Activated CD4-positive, alpha-beta T cell treated with anti-CD3 and anti-CD28 coated beads, Interleukin-2, amount 10 ng/mL, durations not matched to agents 7 days and 5 days (primary cell): Measurements from ENCODE around the gene DYRK1B. TPM values are rescaled to one million over a fixed set of nuclear protein-coding genes. Genes with fewer than 3 reads are reported as not detected.

Source experiments
- CTCF ChIA-PET: fragments of 350-600 bp; sonication (Branson Sonifier 250); formaldehyde crosslinking; loops from one replicate; lab custom pipeline; 2021; ENCODE audit warnings: antibody characterized with exemption; lab: Charles Lee
- POLR2A ChIA-PET: fragments of 350-600 bp; sonication (Branson Sonifier 250); formaldehyde crosslinking; loops from one replicate; lab custom pipeline; 2021; ENCODE audit warnings: antibody characterized with exemption; lab: Charles Lee
- DNase-seq: peaks from one replicate; pipeline ENCODE4 v3.0.0-alpha.2; 2020
- H3K27ac Mint-ChIP-seq: one replicate; pipeline ENCODE4 v1.8.0; 2021; ENCODE audit warnings: mild to moderate bottlenecking, moderate library complexity, mixed read lengths
- H3K27me3 Mint-ChIP-seq: one replicate; pipeline ENCODE4 v1.8.0; 2021; ENCODE audit warnings: mixed read lengths
- H3K36me3 Mint-ChIP-seq: one replicate; pipeline ENCODE4 v1.8.0; 2021; ENCODE audit warnings: low read depth, mixed read lengths
- H3K4me1 Mint-ChIP-seq: one replicate; pipeline ENCODE4 v1.8.0; 2021; ENCODE audit warnings: mixed read lengths
- H3K4me3 Mint-ChIP-seq: one replicate; pipeline ENCODE4 v1.8.0; 2021; ENCODE audit warnings: mild to moderate bottlenecking, moderate library complexity, mixed read lengths
- H3K9me3 Mint-ChIP-seq: one replicate; pipeline ENCODE4 v1.8.0; 2021; ENCODE audit warnings: mixed read lengths
- total RNA-seq, 2 experiments: library from RNA; stranded (reverse); gene quantifications; one replicate each; pipeline ENCODE4 v1.2.3, GENCODE V29; 2021

Gene DYRK1B
- total RNA-seq, 2 experiments from 2014 or later: 10.9 to 11.5 TPM

DNA sequence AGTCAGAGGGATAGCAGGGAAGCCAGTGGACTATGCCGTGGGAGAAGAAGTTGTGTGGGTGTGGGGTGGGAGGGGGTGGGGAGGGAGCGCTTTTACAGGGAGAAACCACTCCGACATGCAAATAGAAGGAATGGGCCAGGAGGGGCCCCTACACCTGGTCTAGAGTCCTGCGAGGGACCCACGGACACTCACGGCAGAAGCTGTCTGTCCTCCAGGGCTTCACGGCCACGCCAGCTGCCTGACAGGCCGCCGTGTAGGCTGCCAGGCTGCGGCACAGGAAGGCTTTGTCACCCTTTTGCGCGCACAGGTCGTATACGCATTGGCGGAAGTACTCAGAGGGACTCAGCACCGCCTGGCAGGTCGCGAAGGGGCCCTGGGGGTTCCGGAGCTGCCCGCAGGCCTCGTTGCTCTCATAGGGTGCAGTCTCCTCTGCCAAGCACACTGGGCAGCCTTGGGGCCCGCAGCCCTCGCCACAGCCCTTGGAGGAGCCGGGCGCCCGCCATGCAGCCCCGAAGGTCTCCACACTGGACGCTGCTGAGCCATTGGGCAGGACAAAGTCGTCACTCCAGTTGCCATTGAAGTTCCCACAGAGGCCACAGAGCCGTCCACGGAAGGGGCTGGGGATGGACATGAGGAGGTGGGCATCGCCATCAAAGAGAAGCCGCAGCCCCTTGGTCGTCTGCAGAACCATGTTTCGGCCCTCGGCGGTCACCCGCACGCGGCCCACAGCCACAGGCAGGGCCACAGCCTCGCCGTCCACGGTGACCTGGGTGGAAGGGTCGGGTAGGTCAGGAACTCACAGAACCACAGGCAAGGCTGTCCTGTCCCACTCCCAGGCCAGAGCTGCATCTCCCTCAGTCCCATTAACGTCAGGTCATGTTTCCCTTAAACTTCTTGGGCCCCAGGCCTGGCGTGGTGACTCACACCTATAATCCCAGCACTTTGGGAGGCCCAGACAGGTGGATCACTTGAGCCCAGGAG, 38.2 kb upstream of the DYRK1B start:
- Mint-ChIP-seq H3K4me1 (no peaks in the 10 kb centered on the region), H3K27me3 (no peaks in the 10 kb centered on the region), H3K27ac (no peak overlapping the region), H3K36me3 (no peaks in the 10 kb centered on the region), H3K9me3 (no peaks in the 10 kb centered on the region), H3K4me3 (no peak overlapping the region)
- ChIA-PET CTCF (interaction anchor here (1.5 kb wide), 1 partner anchor 15 kb away, joined by 3 read pairs; no protein-coding TSS in a partner anchor), POLR2A (no interaction called here)
- DNase-seq: no peak

DNA sequence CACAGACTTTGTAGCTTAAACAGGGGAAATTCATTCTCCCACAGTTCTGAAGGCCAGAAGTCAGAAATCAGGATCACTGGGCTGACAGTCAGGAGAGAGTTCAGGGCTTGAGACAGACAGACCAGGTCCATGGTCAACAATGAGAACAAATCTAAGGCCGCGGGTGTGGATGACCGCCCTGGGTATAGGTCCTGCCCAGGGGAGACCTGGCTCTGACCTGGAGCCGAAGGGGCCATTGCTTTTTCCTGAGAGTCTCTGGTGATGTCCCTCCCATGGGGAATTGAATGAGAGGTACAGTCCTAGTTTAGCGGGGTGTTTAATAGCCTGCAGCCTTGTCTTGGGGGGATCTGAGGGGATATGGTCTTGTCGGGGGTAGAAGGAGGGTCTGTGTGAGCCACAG, 37.4 kb upstream of the DYRK1B start:
- DNase-seq: no peak
- Mint-ChIP-seq H3K27me3 (no peaks in the 10 kb centered on the region), H3K36me3 (no peaks in the 10 kb centered on the region), H3K27ac (no peak overlapping the region), H3K4me1 (no peaks in the 10 kb centered on the region), H3K9me3 (no peaks in the 10 kb centered on the region), H3K4me3 (no peak overlapping the region)
- CTCF ChIA-PET: interaction anchor here (1.5 kb wide), 1 partner anchor 14 kb away, joined by 3 read pairs; no protein-coding TSS in a partner anchor
- POLR2A ChIA-PET: no interaction called here

DNA sequence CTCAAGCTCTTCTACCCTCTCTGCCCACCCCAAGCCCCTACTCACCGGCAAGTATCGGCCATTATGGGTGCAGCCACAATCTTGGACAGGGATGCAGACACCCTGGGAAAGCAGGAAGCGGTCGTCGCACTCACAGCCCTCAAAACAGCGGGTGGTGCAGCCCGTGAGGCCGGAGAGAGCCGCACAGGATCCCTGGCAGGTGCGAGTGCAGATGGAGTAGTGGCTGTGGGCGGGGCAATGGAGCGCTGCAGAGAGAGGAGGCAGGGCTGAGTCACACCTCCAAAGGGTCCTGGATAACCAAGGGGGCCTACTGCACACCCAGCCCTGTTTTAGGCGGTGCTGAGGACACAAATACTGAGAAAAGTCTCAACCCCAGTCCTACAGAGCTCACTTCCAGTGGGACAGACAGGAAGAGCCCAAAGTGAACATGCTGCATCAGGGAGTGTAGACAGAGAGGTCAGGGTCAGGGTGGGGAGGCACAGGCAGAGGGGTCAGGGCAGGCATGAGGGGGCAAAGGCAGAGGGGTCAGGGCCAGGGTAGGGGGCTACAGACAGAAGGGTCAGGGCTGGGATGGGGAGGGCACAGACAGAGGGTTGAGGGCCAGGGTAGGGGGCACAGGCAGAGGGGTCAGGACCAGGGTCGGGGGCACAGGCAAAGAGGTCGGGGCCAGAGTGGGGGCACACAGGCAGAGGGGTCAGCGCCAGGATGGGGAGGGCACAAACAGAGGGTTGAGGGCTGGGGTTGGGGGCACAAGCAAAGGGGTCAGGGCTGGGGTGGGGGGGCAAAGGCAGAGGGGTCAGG, 36.4 kb upstream of the DYRK1B start:
- DNase-seq: no peak
- no peaks in the 10 kb centered on the region for H3K36me3 Mint-ChIP-seq
- no peak overlapping the region for H3K4me3 Mint-ChIP-seq
- H3K4me1 Mint-ChIP-seq: no peaks in the 10 kb centered on the region
- no peaks in the 10 kb centered on the region for H3K27me3 Mint-ChIP-seq
- ChIA-PET POLR2A (no interaction called here), CTCF (no interaction called here)
- H3K9me3 Mint-ChIP-seq: no peaks in the 10 kb centered on the region
- H3K27ac Mint-ChIP-seq: no peak overlapping the region

DNA sequence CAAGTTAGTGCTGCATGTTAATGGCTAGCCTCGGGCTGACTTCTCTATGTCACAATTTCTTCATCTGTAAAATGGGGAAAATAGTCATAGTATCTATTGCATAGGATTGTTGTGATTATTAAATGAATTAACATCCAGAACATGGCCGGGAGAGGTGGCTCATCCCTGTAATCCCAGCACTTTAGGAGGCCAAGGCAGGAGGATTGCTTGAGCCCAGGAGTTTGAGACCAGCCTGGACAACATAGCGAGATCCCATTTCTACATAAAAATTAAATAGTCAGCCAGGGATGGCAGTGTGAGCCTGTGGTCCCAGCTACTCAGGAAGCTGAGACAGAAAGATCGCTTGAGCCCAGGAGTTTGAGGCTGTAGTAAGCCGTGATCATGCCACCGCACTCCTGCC, 34.0 kb upstream of the DYRK1B start:
- no peak overlapping the region for H3K4me3 Mint-ChIP-seq
- H3K4me1 Mint-ChIP-seq: no peaks in the 10 kb centered on the region
- H3K27ac Mint-ChIP-seq: no peak overlapping the region
- H3K36me3 Mint-ChIP-seq: no peaks in the 10 kb centered on the region
- CTCF ChIA-PET: interaction anchor here (0.6 kb wide), 1 partner anchor 1474 kb away, joined by 3 read pairs; no protein-coding TSS in a partner anchor
- POLR2A ChIA-PET: no interaction called here
- DNase-seq: no peak
- H3K27me3 Mint-ChIP-seq: no peaks in the 10 kb centered on the region
- no peaks in the 10 kb centered on the region for H3K9me3 Mint-ChIP-seq

DNA sequence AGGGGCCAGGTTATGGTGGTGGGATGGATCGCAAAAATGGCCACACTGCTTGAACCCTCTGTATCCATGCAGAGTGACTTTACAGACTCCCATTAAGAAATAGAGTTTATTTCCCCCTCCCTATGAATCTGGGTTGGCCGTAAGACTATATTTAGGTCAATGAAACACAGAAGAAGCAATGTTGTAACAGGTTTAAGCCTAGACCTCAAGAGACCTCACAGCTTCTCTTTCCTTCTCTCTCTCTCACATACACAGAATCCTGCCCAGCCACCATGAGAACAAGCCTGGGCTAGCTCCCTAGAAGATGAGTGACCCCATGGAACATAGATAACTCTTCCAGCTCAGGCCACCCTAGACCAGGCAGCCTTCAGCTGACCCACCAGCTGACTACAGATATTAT, 33.2 kb upstream of the DYRK1B start:
- H3K4me3 Mint-ChIP-seq: no peak overlapping the region
- H3K9me3 Mint-ChIP-seq: no peaks in the 10 kb centered on the region
- ChIA-PET CTCF (interaction anchor here (0.6 kb wide), 1 partner anchor 61 kb away, joined by 3 read pairs; no protein-coding TSS in a partner anchor), POLR2A (no interaction called here)
- H3K27me3 Mint-ChIP-seq: no peaks in the 10 kb centered on the region
- no peaks in the 10 kb centered on the region for H3K4me1 Mint-ChIP-seq
- no peaks in the 10 kb centered on the region for H3K36me3 Mint-ChIP-seq
- no peak overlapping the region for H3K27ac Mint-ChIP-seq
- no peak for DNase-seq

DNA sequence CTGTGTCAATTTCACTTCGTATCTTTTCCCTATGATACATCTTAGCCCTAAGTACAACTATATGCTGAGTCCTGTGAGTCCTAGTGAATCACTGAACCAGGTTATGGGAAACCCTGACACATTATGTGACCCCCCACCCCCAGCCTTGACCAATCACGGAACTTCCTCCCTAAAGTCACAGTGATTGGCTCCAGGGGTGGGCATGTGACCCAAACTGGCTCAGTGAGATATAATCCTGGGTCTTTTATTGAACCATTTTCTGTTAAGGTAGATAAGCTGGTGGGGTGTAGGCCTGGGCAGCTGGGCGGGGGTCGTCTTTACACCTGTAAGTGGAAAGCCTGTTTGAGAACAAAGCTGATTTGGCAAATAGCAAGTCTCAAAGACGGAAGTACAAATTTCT, 32.0 kb upstream of the DYRK1B start:
- H3K36me3 Mint-ChIP-seq: no peaks in the 10 kb centered on the region
- no peak overlapping the region for H3K4me3 Mint-ChIP-seq
- ChIA-PET POLR2A (no interaction called here), CTCF (interaction anchor here (0.6 kb wide), 1 partner anchor 365 kb away, joined by 3 read pairs; no protein-coding TSS in a partner anchor)
- H3K9me3 Mint-ChIP-seq: no peaks in the 10 kb centered on the region
- no peaks in the 10 kb centered on the region for H3K27me3 Mint-ChIP-seq
- H3K4me1 Mint-ChIP-seq: no peaks in the 10 kb centered on the region
- H3K27ac Mint-ChIP-seq: no peak overlapping the region
- no peak for DNase-seq

DNA sequence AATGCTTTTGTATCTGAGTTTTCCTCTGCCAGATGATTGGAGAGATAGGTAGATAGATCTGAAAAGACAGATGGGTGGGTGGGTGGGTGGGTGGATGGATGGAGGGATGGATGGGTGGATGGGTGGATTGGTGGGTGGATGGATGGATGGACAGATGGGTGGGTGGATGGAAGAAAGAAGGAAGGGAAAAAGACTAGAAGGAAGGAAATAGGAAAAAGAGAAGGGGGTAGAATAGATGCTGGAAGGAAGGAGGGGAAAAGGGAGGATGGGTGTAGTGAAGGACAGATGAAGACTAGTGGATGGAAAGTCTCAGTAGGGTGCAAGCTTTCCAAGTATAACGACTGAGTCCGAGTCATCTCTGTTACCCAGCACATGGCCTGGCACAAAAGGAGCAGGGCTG, 31.2 kb upstream of the DYRK1B start:
- CTCF ChIA-PET: no interaction called here
- no peaks in the 10 kb centered on the region for H3K36me3 Mint-ChIP-seq
- H3K4me3 Mint-ChIP-seq: no peak overlapping the region
- H3K4me1 Mint-ChIP-seq: no peaks in the 10 kb centered on the region
- H3K9me3 Mint-ChIP-seq: no peaks in the 10 kb centered on the region
- no peak for DNase-seq
- H3K27me3 Mint-ChIP-seq: no peaks in the 10 kb centered on the region
- H3K27ac Mint-ChIP-seq: no peak overlapping the region
- POLR2A ChIA-PET: no interaction called here

DNA sequence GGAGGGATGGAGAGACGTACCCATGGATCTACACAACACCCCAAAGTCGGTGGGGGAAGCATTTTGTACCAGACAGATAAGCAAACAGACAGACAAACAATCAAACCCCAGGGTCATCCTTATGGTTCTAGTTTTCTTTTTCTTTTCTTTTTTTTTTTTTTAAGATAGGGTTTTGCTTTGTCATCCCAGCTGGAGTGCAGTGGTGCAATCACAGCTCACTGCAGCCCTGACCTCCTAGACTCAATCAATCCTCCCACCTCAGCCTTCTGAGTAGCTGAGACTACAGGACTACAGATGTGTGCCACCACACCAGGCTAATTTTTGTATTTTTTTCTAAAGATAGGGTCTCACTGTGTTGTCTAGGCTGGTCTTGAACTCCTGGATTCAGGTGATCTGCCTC, 30.2 kb upstream of the DYRK1B start:
- Mint-ChIP-seq H3K27me3 (no peaks in the 10 kb centered on the region), H3K27ac (no peak overlapping the region), H3K4me1 (no peaks in the 10 kb centered on the region), H3K36me3 (no peaks in the 10 kb centered on the region), H3K4me3 (no peak overlapping the region), H3K9me3 (no peaks in the 10 kb centered on the region)
- no peak for DNase-seq
- ChIA-PET CTCF (interaction anchor here (1.1 kb wide), 1 partner anchor 17 kb away, joined by 3 read pairs; no protein-coding TSS in a partner anchor), POLR2A (interaction anchor here (0.7 kb wide), 1 partner anchor 1118 kb away, joined by 3 read pairs; no protein-coding TSS in a partner anchor)

DNA sequence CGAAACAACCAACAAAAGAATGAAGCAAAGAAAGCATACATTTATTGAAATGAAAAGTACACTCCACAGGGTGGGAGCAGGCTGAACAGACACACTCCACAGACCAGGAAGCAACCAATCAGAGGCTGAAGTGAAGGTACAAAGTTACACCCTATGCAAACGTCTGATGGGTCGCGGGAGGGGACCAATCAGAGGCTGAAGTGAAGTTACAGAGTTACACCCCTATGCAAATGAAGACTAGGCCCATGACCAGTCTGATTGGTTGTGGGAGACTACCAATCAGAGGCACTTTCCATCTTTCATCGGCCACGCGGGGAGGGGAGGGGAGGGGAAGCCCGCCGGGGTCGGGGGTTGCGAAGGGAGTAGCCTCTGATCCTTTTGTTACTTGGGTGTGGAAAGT, 24.6 kb upstream of the DYRK1B start:
- H3K27ac Mint-ChIP-seq: no peak overlapping the region
- H3K4me3 Mint-ChIP-seq: no peak overlapping the region

DNA sequence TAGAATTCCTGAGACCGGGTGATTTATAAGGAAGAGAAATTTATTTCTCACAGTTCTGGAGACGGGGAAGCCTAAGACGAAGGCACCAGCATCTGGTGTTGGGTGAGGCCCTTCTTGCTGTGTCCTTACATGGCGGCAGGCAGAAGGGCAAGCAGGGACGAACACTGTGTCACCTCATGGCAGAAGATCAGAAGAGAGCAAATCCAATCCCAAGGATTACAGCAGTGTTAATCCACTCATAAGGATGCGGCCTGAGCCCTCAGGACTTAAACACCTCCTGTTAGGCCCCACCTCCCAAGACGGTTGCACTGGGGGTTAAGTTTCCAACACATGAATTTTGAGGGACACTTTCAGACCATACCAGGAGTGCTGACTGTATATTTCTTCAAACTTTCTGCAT, 18.9 kb upstream of the DYRK1B start:
- no peak for DNase-seq
- Mint-ChIP-seq H3K27ac (no peak overlapping the region), H3K4me1 (no peaks in the 10 kb centered on the region), H3K36me3 (no peaks in the 10 kb centered on the region), H3K4me3 (no peak overlapping the region), H3K27me3 (peaks cover 2% of the 10 kb centered on the region), H3K9me3 (no peaks in the 10 kb centered on the region)
- POLR2A ChIA-PET: no interaction called here
- CTCF ChIA-PET: no interaction called here

More for the DNA sequence above, 24.6 kb upstream of the DYRK1B start:
- DNase-seq: no peak
- Mint-ChIP-seq H3K36me3 (no peaks in the 10 kb centered on the region), H3K27me3 (peaks cover 2% of the 10 kb centered on the region), H3K4me1 (no peaks in the 10 kb centered on the region), H3K9me3 (no peaks in the 10 kb centered on the region)
- ChIA-PET POLR2A (no interaction called here), CTCF (no interaction called here)

DNA sequence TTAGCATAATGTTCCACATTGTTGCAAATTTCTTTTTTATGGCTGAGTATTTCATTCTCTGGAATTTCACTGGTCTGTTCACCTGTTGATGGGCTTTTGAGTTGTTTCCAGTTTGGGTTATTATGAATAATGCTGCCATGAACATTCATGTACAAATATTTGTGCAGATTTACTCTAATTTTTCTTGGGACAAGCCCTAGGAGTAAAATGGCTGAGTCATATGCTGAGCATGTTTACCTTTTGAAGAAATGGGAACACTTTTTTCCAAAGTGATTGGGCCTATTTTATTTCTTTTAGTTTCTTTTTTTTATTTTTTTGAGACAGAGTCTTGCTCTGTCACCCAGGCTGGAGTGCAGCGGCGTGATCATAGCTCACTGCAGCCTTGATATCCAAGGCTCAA, 16.9 kb upstream of the DYRK1B start:
- peaks cover 2% of the 10 kb centered on the region for H3K27me3 Mint-ChIP-seq
- no peaks in the 10 kb centered on the region for H3K9me3 Mint-ChIP-seq
- no peak overlapping the region for H3K27ac Mint-ChIP-seq
- no peak overlapping the region for H3K4me3 Mint-ChIP-seq
- no peaks in the 10 kb centered on the region for H3K36me3 Mint-ChIP-seq
- peaks cover 11% of the 10 kb centered on the region for H3K4me1 Mint-ChIP-seq
- POLR2A ChIA-PET: interaction anchor here (0.7 kb wide), 1 partner anchor 340 kb away, joined by 3 read pairs; no protein-coding TSS in a partner anchor
- DNase-seq: no peak
- CTCF ChIA-PET: interaction anchor here (1.2 kb wide), 1 partner anchor 58 kb away, joined by 3 read pairs; no protein-coding TSS in a partner anchor

DNA sequence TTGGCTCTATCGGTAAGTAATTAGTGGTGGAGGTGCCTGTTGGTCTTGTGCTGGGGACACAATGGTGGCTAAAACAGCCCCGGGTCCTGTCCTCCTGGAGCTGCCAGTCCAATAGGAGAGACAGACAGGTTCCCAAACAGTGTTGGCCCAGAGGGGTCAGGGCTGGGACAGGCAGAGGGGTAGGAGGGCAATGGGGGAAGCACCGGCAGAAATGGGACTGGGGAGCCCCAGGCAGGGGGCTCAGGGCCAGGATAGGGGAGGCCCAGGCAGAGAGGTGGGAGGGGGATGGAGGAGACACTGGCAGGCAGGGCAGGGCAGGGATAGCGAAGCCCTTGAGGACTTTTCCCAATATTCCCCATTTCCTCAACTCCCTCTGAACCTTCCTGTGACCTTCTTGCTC, 14.4 kb upstream of the DYRK1B start:
- ChIA-PET POLR2A (no interaction called here), CTCF (no interaction called here)
- Mint-ChIP-seq H3K27ac (no peak overlapping the region), H3K4me3 (no peak overlapping the region), H3K4me1 (peaks cover 29% of the 10 kb centered on the region), H3K27me3 (no peaks in the 10 kb centered on the region), H3K36me3 (peaks cover 8% of the 10 kb centered on the region), H3K9me3 (no peaks in the 10 kb centered on the region)
- DNase-seq: no peak
